ENCODE measurements around the gene XRCC3. TPM values are rescaled to one million over a fixed set of nuclear protein-coding genes. Genes with fewer than 3 reads are reported as not detected.
"Not testable (repeated sequence)": the region's sequence is repeated elsewhere in the genome, so short reads cannot be mapped to it uniquely, and the experiment has no call there.

XRCC3 gene
- total RNA-seq, 1 donor from 2014 or later: 6.9 TPM

GRCh38 chr14:103653805-103654204 is 61.4 kb downstream of the XRCC3 start:
- no peak overlapping the region for H3K27ac ChIP-seq
- TF ChIP-seq CTCF (IDR thresholded peaks at IDR 0.05): no peak
- TF ChIP-seq POLR2A (IDR thresholded peaks at IDR 0.05): no peak
- no peak for TF ChIP-seq POLR2AphosphoS5 (IDR thresholded peaks at IDR 0.05; ENCODE audit: insufficient read depth in 1 of 2, low read depth in 1 of 2)
- no peaks in the 10 kb centered on the region for H3K9me3 ChIP-seq
- no peak for DNase-seq (ENCODE audit: extremely low spot score in 2 of 2)
- peaks cover 0 to 46% of the 10 kb centered on the region in 2 donors for H3K36me3 ChIP-seq
- intact Hi-C loops (cut with DNase I): no loop called here
- H3K27me3 ChIP-seq: no peaks in the 10 kb centered on the region
- H3K4me1 ChIP-seq: peaks cover 43% of the 10 kb centered on the region
- H3K4me3 ChIP-seq: no peak overlapping the region

DNA sequence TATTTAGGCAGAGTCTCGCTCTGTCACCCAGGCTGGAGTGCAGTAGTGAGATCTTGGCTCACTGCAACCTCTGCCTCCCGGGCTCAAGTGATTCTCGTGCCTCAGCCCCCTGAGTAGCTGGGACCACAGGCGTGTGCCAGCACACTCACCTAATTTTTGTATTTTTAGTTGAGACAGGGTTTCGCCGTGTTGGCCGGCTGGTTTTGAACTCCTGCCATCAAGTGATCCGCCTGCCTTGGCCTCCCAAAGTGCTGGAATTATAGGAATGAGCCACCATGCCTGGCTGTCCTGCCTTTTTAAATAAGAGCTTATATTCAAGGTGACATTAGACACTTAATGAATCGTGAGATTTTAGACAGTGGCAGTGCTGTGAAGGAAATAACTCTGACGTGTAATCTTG is 61.9 kb downstream of the XRCC3 start:
- H3K27ac ChIP-seq; intact Hi-C loops (cut with DNase I); DNase-seq (ENCODE audit: extremely low spot score in 2 of 2); H3K4me3 ChIP-seq; H3K27me3 ChIP-seq; H3K9me3 ChIP-seq: not testable (repeated sequence)
- Histone ChIP-seq H3K4me1 (peaks cover 43% of the 10 kb centered on the region), H3K36me3 (peaks cover 0 to 41% of the 10 kb centered on the region in 2 donors)

DNA sequence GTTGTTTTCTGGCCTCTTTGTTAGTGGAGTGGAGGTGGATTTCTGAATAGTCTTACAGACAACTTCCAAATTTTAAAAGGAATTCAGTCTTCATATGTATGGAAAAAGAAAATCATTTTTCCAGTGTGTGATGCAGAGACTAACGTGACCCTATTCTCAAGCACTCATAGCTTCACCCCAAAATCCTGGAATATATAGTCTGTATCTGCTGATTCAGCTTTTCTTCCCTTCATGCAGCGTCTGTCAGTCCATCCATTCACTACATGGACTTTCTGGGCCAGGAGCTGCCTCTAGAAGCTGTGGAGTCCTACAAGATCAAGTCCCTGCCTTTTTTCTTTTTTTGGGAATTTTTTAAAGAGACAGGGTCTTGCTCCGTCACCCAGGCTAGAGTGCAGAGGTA is 62.4 kb downstream of the XRCC3 start:
- intact Hi-C loops (cut with DNase I): no loop called here
- no peaks in the 10 kb centered on the region for H3K27me3 ChIP-seq
- no peak for DNase-seq (ENCODE audit: extremely low spot score in 2 of 2)
- TF ChIP-seq POLR2A (IDR thresholded peaks at IDR 0.05) (no peak), CTCF (IDR thresholded peaks at IDR 0.05) (no peak), POLR2AphosphoS5 (IDR thresholded peaks at IDR 0.05; ENCODE audit: insufficient read depth in 1 of 2, low read depth in 1 of 2) (no peak)
- peaks cover 0 to 36% of the 10 kb centered on the region in 2 donors for H3K36me3 ChIP-seq
- no peak overlapping the region for H3K27ac ChIP-seq
- no peaks in the 10 kb centered on the region for H3K9me3 ChIP-seq
- H3K4me3 ChIP-seq: no peak overlapping the region
- H3K4me1 ChIP-seq: peaks cover 43% of the 10 kb centered on the region

DNA sequence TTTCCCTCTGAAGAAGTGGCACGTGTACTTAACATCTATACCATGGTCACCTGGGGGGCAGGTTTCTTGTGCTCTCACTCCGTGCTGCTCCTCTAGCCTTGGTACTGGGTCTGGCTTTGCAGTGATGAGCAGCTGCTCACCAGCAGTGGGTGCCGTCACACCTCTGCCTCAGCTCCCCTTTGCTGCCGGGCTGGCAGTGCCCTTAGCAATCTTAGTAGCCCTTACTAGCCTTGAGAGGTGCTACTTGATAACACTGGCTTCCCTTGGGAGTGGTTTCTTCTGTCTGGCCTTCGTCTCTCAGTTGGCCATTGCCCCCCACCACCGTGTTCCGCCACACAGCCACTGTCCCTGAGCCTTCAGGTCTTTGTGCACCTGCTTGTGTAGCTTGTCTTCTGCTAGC is 63.7 kb downstream of the XRCC3 start:
- Histone ChIP-seq H3K27ac (no peak overlapping the region), H3K4me3 (no peak overlapping the region), H3K9me3 (no peaks in the 10 kb centered on the region), H3K4me1 (peaks cover 45% of the 10 kb centered on the region), H3K27me3 (no peaks in the 10 kb centered on the region), H3K36me3 (peaks cover 0 to 24% of the 10 kb centered on the region in 2 donors)
- intact Hi-C loops (cut with DNase I): no loop called here
- TF ChIP-seq POLR2A (IDR thresholded peaks at IDR 0.05) (no peak), CTCF (IDR thresholded peaks at IDR 0.05) (no peak), POLR2AphosphoS5 (IDR thresholded peaks at IDR 0.05; ENCODE audit: insufficient read depth in 1 of 2, low read depth in 1 of 2) (no peak)
- no peak for DNase-seq (ENCODE audit: extremely low spot score in 2 of 2)

- H3K4me1 ChIP-seq: peaks cover 56% of the 10 kb centered on the region
Observed at GRCh38 chr14:103650213-103650612, 65.0 kb downstream of the XRCC3 start.

More at GRCh38 chr14:103650213-103650612, 65.0 kb downstream of the XRCC3 start:
- TF ChIP-seq POLR2AphosphoS5 (IDR thresholded peaks at IDR 0.05; ENCODE audit: insufficient read depth in 1 of 2, low read depth in 1 of 2) (no peak), CTCF (IDR thresholded peaks at IDR 0.05) (no peak), POLR2A (IDR thresholded peaks at IDR 0.05) (no peak)
- H3K4me3 ChIP-seq: no peak overlapping the region
- H3K36me3 ChIP-seq: peaks cover 0 to 11% of the 10 kb centered on the region in 2 donors
- DNase-seq (ENCODE audit: extremely low spot score in 2 of 2): no peak
- H3K27ac ChIP-seq: no peak overlapping the region
- no peaks in the 10 kb centered on the region for H3K9me3 ChIP-seq
- intact Hi-C loops (cut with DNase I): no loop called here
- H3K27me3 ChIP-seq: no peaks in the 10 kb centered on the region

Data from vagina (tissue), 2 donors.